Lower leg skin (tissue), 4 donors: ENCODE measurements around the gene HS3ST3A1. TPM values are rescaled to one million over a fixed set of nuclear protein-coding genes. Genes with fewer than 3 reads are reported as not detected.
A peak's percentile ranks its signal among the peaks of the same experiment; 100 is the strongest.

ENCODE experiments used
- DNase-seq, 2 donors: peaks; one replicate each; pipeline ENCODE4 v3.0.0-alpha.2; 2019; ENCODE audit warnings: low spot score in 2 of 2
- H3K4me3 ChIP-seq: fragments of 200-600 bp; sonication (generic); 2 replicates; pipeline ENCODE4 v1.5.1; 2017; ENCODE audit warnings: mild to moderate bottlenecking, low read depth; ENCODE audit not compliant: poor library complexity, severe bottlenecking
- POLR2A ChIP-seq, 2 donors: fragments of 450-650 bp; IDR thresholded peaks; one replicate each; pipeline ENCODE4 v1.6.1; 2016 to 2017; ENCODE audit warnings: antibody characterized with exemption in 2 of 2, mild to moderate bottlenecking in 1 of 2, moderate library complexity in 1 of 2
- WGBS, 2 donors: methylation state at CpG; one replicate each; pipeline ENCODE4 v1.1.5; 2018; 5-methylcytosine and 5-hydroxymethylcytosine counted together
- intact Hi-C: fragments of 100-400 bp; cut with DNase I; formaldehyde crosslinking; loops from one replicate; pipeline ENCODE4 v1.15.0; 2023; ENCODE audit warnings: low total_unique reads
- total RNA-seq, 4 donors: library from RNA; depleted of rRNA; stranded (reverse); fragments of >200 nt; gene quantifications; one replicate each; pipeline ENCODE4 v1.1.0, GENCODE V29; 2016
- TF ChIP-seq, protein P1 (sequence below), 3 donors: fragments of 450-650 bp; IDR thresholded peaks; one replicate each; pipeline ENCODE4 v1.5.1; 2016; ENCODE audit warnings: antibody characterized with exemption in 3 of 3, mild to moderate bottlenecking in 3 of 3, moderate library complexity in 2 of 3

The HS3ST3A1 gene
- total RNA-seq, 4 donors from 2014 or later, result 1.4 to 21.2 (median 7.8) TPM

DNA sequence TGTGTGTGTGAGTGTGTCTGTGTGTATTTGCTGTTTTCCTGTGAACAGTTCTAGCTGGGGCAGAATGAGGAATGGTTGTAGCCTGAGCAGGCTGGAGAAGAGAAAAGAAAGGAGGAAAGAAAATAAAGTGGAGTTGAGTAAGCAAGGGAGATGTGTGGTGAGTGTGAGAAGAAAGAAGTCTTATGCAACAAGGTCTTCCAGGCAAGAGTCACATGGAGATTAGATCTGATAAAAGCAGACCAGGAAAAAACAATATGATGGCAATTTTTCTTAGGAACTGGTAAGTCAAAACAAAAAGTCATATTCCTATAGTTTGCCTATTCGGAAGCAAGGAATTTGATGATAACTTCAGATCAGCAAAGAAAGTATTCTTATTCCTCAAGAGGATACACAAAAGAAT lies 125.0 kb downstream of the HS3ST3A1 start:
- intact Hi-C loops, result no loop called here
- WGBS, 2 donors, result 85 to 100% methylated on average over 1 of the region's 1 CpG
- TF ChIP-seq, protein P1, sequence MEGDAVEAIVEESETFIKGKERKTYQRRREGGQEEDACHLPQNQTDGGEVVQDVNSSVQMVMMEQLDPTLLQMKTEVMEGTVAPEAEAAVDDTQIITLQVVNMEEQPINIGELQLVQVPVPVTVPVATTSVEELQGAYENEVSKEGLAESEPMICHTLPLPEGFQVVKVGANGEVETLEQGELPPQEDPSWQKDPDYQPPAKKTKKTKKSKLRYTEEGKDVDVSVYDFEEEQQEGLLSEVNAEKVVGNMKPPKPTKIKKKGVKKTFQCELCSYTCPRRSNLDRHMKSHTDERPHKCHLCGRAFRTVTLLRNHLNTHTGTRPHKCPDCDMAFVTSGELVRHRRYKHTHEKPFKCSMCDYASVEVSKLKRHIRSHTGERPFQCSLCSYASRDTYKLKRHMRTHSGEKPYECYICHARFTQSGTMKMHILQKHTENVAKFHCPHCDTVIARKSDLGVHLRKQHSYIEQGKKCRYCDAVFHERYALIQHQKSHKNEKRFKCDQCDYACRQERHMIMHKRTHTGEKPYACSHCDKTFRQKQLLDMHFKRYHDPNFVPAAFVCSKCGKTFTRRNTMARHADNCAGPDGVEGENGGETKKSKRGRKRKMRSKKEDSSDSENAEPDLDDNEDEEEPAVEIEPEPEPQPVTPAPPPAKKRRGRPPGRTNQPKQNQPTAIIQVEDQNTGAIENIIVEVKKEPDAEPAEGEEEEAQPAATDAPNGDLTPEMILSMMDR (IDR thresholded peaks at IDR 0.05), result no peak
- TF ChIP-seq POLR2A (IDR thresholded peaks at IDR 0.05), result no peak
- H3K4me3 ChIP-seq, result no peak overlapping the region
- DNase-seq, result no peak

DNA sequence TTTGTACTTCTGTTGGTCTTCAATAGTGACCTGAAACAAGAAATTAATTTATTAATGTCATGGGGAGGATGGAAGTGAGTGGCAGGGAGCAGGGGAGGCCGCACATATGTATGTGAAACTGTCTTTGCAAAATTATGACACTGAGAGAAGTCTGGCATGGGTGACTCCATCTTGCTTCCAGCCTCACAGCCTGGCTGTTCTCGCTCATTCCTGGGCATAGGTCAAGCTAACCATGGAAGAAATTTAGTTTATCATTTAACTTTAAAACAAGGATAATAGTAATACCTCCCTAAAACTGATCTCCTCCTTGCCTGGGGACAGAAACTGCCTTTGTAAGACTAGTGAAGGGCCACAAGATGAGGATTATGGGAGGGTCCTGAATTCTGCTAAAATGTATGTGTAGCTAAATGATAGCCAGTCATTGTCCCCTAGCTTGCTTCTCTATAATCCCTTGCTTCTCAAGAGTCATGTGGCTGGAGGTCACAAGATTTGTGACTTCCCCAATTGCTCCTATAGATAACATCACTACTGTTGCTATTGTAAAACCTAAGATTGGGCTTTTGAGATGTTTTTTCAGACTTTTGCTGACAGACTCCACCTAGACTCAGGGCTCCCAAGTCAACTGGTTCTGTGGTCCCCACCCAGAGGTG lies 126.0 kb downstream of the HS3ST3A1 start:
- peak in 1 of 2 donors; percentile 17 for DNase-seq
- H3K4me3 ChIP-seq, result no peak overlapping the region
- 91% methylated on average over 2 of the region's 2 CpGs for WGBS, 2 donors
- intact Hi-C loops, result no loop called here
- TF ChIP-seq, protein P1 (IDR thresholded peaks at IDR 0.05), result no peak
- no peak for TF ChIP-seq POLR2A (IDR thresholded peaks at IDR 0.05)

DNA sequence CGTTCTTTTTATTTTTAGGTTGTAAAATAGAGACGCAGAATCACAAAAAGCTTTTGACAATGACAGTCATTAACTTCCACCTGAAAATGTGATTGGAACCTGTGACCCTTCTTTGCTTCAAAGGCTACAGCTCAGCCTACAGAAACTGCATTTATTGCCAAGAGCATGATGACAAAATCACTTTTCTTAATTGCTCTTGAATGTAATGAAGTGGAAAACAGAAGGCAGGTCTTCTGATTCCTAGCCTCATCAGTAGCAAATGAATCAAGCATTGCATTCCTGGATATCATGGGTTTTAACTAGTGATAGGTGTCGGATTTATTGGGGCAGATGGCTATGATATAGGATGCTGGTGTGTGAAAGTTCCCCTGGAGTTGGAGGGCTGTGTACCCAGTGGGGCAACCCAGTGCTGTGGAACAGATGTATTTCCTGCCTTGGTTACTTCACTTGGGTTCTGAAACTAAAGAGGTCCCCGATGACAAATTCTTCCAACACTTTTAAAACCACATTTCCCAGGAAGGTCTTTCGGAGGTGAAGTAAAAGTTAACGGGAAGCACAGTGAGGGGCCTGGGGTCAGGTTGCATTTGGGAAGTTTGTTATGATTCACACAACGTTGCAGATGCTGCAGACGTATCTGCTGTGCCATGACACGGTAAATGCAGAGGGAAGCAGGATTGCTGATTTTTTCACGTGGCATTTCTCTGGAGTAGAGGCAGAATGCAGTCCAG lies 127.5 kb downstream of the HS3ST3A1 start:
- intact Hi-C loops, result no loop called here
- TF ChIP-seq, protein P1 (IDR thresholded peaks at IDR 0.05), result no peak
- TF ChIP-seq POLR2A (IDR thresholded peaks at IDR 0.05), result no peak
- no peak for DNase-seq
- no peak overlapping the region for H3K4me3 ChIP-seq
- WGBS, 2 donors, result 55 to 66% methylated on average over 10 of the region's 10 CpGs

DNA sequence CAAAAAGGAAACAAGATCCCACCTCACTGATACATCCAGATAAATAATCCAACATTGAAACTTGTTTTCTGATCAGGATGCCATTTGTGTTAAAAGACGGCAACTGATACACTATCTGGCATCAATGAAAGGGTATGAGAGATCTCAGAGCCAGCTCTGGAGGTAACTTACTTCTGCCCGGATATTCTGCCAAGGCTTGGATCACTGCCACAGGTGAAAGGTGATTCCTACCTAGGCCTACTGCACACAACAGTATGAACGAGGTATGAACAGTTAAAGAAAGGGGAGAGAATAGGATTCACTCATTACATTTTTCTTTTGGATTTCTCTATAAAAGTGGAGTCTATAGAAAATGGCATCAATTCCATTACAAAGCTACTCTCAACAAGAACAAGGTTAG lies 136.1 kb downstream of the HS3ST3A1 start:
- no peak for DNase-seq
- 81 to 86% methylated on average over 3 of the region's 3 CpGs for WGBS, 2 donors
- no peak overlapping the region for H3K4me3 ChIP-seq
- no peak for TF ChIP-seq POLR2A (IDR thresholded peaks at IDR 0.05)
- TF ChIP-seq, protein P1 (IDR thresholded peaks at IDR 0.05), result no peak
- intact Hi-C loops, result no loop called here

DNA sequence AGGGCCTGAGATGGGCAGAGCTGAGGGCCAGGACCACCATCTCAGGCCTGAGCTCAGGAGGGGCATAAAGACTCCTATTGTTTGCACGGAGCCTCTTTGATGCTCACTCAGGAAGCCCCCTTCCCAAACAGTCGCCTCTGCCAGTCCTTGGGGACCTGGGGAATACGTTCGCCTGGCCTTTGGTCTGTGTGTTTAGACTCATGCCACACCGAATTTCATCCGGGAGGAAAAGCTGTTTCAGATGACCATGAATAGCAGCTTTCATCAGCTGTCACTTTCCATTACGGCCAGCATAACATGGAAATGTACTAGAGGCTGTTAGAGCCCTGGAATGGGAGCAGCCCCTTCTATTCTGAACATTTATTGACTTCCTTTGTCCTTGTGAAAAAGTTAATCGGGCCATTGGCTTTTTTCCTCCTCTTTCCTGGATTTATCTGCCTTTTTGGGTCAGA lies 139.0 kb downstream of the HS3ST3A1 start:
- TF ChIP-seq POLR2A (IDR thresholded peaks at IDR 0.05), result no peak
- TF ChIP-seq, protein P1 (IDR thresholded peaks at IDR 0.05), result no peak
- no peak for DNase-seq
- WGBS, 2 donors, result 72 to 74% methylated on average over 8 of the region's 8 CpGs
- H3K4me3 ChIP-seq, result no peak overlapping the region
- intact Hi-C loops, result no loop called here
